GM21786 (cell line): ENCODE measurements around the gene R3HCC1L.
"Not testable (repeated sequence)": the region's sequence is repeated elsewhere in the genome, so short reads cannot be mapped to it uniquely, and the experiment has no call there.

ENCODE experiments used
- ATAC-seq: cut with Tn5 transposase; IDR thresholded peaks from one replicate; pipeline ENCODE4 v1.9.1; 2021; ENCODE audit not compliant: unreplicated experiment

R3HCC1L gene

DNA sequence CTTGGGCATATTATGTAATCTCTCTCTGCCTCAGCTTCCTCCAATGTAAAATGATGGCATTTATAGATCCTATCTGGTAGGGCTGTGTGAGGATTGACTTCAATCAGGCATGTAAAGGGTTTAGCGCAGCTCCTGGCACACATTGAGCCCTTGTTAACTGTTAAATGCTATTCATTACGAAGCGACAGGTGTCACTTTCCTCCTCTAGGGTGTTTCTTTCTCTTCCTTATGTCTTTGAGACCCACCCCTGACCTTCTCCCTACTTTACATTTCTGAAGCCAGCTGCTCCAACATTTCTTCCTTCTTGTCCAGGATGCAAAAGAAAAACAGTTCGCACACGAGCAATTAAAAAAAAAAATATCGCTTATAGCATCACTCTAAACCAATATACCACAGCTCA lies 5.7 kb upstream of the R3HCC1L start:
- ATAC-seq, result no peak

DNA sequence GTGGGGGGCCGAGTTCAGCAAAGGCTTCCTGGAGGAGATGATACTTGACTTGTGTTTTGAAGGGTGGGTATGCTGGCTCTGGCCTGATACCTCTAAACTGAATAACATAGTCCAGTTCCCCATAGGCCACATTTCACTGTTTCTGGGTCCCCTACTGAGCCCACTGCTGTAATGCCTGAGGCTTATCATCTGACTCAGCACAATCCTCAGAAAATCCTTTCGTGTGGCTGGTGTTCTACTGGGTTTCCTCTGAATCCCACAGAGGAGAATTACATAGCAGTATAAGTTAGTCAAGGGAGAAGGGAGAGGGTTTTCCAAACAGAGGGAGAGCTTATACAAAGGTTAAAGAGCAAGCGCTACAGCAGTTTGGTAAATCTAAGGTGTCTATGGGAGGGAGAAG lies 2.8 kb upstream of the R3HCC1L start:
- no peak for ATAC-seq

- ATAC-seq, result peak; percentile 41
Measured at GRCh38 chr10:98133075-98133752, 1.2 kb upstream of the R3HCC1L start.

DNA sequence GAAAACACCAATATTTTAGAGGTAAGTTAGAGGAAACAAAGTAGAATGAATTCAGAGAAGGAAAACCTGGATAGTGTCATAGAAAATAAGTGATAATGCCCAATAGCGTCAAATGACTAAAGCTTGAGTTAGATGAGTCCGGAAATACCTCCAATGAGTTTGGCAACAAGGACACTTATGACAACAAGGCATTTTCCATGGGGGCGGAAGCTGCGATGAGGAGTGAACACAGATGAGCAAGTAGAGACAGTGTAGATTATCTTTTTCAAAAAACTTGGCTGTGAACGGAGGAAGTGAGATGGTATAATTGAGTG lies 383 bp upstream of the R3HCC1L start:
- no peak for ATAC-seq

GRCh38 chr10:98135222-98135899 lies 904 bp downstream of the R3HCC1L start:
- ATAC-seq, result no peak

GRCh38 chr10:98136775-98137174 lies 2.3 kb downstream of the R3HCC1L start:
- ATAC-seq, result not testable (repeated sequence)

GRCh38 chr10:98138031-98138430 lies 3.6 kb downstream of the R3HCC1L start:
- ATAC-seq, result no peak

GRCh38 chr10:98139431-98139830 lies 5.0 kb downstream of the R3HCC1L start:
- no peak for ATAC-seq

- no peak for ATAC-seq
Measured at GRCh38 chr10:98141484-98142073, 7.1 kb downstream of the R3HCC1L start.

DNA sequence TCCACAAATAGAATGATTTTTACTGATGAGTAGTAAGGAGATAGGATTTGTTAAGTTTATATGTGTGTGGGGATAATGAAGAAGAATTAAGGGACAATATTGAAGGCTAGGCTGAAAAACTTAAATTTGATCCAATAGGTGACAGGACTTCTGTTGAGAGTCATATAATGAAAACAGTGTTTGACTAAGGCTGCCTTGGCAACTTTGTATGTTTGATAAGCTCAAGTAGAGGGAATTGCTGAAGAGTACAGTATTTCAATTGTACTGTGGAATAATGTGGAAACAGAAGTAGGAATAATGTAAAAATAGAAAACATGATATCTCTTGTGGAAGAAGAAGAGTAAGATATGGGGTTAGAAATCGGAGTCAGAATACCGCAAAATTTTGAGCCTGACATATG lies 10.5 kb downstream of the R3HCC1L start:
- no peak for ATAC-seq

DNA sequence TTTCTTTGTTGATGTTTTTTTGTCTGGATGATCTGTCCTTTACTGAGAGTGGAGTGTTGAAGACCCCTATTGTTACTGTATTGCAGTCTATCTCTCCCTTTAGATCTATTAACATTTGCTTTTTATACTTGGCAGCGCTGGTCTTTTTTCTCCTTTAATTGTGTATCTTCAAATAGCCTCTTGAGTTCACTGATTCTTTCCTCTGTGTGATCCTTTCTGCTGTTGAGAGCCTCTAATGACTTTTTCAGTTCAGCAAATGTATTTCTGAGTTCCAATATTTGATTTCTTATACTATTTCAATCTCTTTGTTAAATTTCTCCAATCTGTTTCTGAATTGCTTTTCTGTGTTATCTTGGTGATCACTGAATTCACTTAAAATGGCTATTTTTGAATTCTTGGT lies 15.4 kb downstream of the R3HCC1L start:
- ATAC-seq, result no peak

DNA sequence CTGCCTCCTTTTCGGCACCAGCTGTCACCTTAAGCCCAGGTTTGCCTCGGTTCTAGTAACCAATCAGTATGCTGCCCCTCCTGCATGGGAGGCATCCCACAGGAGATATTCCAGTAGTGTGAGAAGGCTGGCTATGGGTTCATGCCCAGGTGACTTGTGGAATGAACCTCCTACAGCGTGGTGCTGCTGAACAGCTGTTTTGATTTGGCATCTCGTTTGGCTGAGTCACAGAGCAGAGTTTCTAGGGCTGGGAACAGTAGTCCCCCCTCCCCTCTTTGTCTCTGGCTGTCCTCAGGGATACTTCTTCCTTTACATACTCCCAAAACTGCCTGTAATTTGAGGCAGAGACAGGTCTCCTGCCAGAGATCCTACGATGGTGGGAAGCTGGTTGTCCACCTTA lies 16.1 kb downstream of the R3HCC1L start:
- ATAC-seq, result no peak

GRCh38 chr10:98152778-98153177 lies 18.3 kb downstream of the R3HCC1L start:
- ATAC-seq, result not testable (repeated sequence)

DNA sequence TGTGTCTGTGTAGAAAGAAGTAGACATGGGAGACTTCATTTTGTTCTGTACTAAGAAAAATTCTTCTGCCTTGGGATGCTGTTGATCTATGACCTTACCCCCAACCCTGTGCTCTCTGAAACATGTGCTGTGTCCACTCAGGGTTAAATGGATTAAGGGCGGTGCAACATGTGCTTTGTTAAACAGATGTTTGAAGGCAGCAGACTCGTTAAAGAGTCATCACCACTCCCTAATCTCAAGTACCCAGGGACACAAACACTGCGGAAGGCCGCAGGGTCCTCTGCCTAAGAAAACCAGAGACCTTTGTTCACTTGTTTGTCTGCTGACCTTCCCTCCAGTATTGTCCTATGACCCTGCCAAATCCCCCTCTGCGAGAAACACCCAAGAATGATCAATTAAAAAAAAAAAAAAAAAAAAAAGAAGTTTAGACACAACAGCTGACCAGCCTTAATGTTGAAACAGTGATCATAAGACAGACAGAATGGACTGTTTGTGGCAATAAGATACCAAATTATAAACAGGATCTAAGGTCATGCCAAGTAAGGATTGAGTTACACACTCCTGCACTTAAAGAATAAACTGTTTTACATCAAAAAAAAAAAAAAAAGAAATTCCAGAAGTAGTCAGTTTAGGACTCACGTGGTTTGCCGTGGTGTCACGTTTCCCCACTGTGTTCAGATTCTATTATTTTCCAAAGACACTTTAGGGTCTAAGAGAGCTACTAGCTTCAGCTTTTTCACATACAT lies 18.9 kb downstream of the R3HCC1L start:
- ATAC-seq, result not testable (repeated sequence)

- no peak for ATAC-seq
Measured at GRCh38 chr10:98154076-98154475, 19.6 kb downstream of the R3HCC1L start.

DNA sequence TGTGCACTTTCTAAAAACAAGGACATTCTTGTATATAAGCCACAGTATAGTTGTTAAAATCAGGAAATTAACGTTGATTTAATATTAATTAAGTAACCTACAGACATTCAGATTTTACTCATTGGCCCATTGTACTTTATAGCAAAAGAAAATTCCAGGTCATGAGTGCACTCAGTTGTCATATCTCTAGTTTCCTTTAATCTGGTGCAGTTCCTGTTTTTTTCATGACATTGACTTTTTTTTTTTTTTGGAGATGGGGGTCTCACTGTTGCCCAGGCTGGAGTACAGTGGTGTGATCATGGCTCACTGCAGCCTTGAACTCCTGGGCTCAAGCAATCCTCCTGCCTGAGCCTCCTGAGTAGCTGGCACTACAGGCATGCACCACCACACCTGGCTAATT lies 24.1 kb downstream of the R3HCC1L start:
- ATAC-seq, result no peak

GRCh38 chr10:98163941-98164340 lies 29.5 kb downstream of the R3HCC1L start:
- ATAC-seq, result no peak

- peak; percentile 50 for ATAC-seq
Measured at GRCh38 chr10:98167191-98167590, 32.7 kb downstream of the R3HCC1L start.

DNA sequence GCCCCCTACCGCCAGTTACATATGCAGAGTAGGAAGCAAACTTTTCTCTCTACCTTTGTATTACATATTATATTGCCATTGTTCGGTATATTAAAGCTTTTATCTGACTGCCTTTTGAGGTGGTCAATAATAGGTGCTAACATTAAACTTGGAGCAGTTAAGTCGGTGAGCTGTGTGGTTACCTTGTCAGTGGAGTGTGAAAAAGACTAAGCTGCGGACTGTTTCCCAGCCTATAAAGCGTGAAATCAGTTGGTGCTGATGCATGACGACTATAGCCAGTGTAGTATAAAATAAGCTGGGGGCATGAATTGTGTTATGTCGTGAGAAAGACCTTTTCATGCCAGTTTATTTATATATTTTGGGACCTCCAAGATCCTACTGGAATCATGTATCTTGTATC lies 33.7 kb downstream of the R3HCC1L start:
- peak; percentile 45 for ATAC-seq

GRCh38 chr10:98168766-98169165 lies 34.3 kb downstream of the R3HCC1L start:
- ATAC-seq, result no peak

DNA sequence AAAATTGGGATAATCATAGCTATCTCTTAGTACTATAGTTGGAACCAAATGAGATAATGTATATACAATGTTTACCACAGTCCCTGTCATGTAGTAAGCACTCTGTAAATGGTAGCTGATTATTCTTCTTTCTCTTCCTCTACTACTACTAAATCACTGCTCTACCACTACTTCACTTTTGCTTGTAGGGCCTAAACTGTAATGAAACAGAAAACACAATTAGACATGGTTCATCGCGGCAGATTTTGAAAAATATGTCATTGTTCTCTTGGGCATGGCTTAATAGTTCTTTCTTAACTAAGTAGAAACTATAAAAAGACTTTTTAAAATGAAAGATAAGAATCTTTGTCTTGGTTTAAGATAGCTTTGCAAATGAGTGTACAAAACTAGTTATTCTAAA lies 34.9 kb downstream of the R3HCC1L start:
- peak; percentile 56 for ATAC-seq
